ENCODE measurements around the gene RIF1. TPM values are rescaled to one million over a fixed set of nuclear protein-coding genes. Genes with fewer than 3 reads are reported as not detected.

The RIF1 gene
- total RNA-seq, 1 donor from 2014 or later = 115 TPM

DNA sequence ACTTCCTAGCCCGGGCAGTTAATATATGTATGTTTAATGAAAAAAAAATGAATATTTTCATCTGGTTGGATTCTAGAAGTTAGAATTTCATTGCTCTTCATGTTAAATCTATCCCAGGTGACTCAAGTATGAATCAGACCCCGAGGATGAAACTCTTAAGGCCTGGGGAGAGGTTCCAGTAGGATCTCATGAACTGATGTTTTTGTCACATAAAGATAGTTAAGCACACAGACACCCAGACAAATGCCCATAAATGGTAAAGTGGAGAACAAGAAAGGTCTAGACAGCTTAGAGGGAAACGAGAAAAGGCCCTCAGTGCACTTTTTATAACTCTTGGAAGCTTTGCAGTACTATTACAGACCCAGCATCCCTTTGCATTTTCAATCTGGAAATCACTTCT lies 114.1 kb downstream of the RIF1 start:
- no peak for DNase-seq

DNA sequence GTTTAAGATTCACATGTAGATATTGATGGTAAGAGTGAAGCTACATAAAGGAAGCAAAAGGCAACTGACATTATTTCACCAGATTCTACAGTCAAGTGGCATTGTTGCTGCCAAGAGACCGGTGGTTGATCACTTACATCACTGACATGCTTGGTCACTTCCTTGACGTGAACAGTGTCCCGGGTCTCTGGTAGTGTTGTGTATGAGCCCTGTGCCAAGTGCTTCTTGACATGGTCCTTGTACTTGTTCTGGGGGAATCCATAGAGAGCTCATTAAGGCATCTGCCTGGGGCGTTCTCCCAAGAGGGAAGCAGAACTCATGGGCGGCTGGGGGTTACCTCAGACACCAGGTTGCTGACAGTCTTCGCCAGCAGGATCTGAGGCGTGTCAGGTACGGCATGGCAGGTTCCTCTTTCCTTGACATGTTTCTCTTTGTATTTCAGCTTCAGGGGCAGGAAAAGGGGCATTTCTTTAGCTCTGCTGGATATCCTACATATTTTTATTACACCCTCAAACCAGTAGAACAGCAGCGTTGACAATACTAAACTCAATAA lies 116.2 kb downstream of the RIF1 start:
- no peak for DNase-seq

DNA sequence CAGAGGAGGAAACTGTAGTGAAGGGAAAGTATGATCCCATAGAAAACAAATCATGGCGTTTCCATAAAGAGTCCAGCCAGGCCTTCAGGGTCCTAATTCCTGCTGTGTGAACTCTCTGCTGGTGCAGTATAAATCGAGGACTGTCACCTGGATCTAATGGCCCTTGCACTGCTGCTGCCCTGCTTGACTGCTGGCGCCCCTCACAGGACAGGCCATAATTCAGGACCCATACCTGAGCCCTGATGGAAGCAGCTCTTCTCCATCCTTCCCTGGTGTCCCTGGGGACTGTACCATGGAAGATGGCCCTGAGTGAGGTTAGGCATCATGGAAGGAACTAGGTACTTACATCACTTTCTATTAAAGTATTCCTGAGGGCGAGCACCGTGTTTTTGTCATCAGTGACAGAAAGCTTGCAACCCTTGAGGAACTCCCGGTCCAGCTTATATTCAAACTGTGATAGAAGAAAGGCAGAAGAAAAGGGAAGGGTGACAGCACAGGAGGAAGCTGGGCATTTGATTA lies 116.9 kb downstream of the RIF1 start:
- DNase-seq = no peak

Small RNA genes within 50 kb of the gene (small RNA-seq; reads per million reads assigned to genes)
- gene MIR4773-1 (not detected), gene RN7SL124P (not detected)

Other genes starting within 250 kb of the RIF1 start
- gene RBM43, start 148.0 kb upstream of the RIF1 start, total RNA-seq = 2.8 TPM
- gene NMI, start 120.2 kb upstream of the RIF1 start, total RNA-seq = 2.5 TPM
- 0.31 TPM for gene TNFAIP6, start 52.3 kb upstream of the RIF1 start, total RNA-seq

Measured in occipital lobe (tissue), 3 donors.